ENCODE data around the gene GNA14. TPM values are rescaled to one million over a fixed set of nuclear protein-coding genes. Genes with fewer than 3 reads are reported as not detected.
A peak's percentile ranks its signal among the peaks of the same experiment; 100 is the strongest.
"Not testable (repeated sequence)": the region's sequence is repeated elsewhere in the genome, so short reads cannot be mapped to it uniquely, and the experiment has no call there.

Gene GNA14
- total and polyA plus RNA-seq, 2 of the 8 experiments (the other 6 are each of a cell fraction or from before 2014, with no cell fraction given): 3.4 to 6.3 TPM

DNA sequence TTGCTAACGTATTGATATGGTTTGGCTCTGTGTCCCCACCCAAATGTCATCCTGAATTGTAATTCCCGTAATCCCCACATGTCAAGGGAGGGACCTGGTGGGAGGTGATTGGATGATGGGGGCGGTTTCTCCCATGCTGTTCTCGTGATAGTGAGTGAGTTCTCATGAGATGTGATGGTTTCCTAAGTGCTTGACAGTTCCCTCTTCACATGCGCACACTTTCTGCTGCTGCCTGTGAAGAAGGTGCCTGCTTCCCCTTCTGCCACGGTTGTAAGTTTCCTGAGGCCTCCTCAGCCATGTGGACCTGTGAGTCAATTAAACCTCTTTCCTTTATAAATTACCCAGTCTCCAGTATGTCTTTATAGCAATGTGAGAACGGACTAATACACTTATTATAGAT lies 207.0 kb downstream of the GNA14 start:
- H3K56ac ChIP-seq (replicated peaks; ENCODE audit: insufficient read length, low read depth, low read length); H2BK12ac ChIP-seq (ENCODE audit: low read depth, low read length); H3K23ac ChIP-seq (ENCODE audit: insufficient read length); H2BK20ac ChIP-seq (ENCODE audit: low read length); H3K36me3 ChIP-seq (ENCODE audit: control insufficient read depth in 2 of 4, insufficient read depth in 4 of 4, low read length in 3 of 4); H2BK15ac ChIP-seq (ENCODE audit: low read length); H2AFZ ChIP-seq (ENCODE audit: low read length); H3K23me2 ChIP-seq (ENCODE audit: low read depth, low read length); H4K91ac ChIP-seq (replicated peaks; ENCODE audit: insufficient read length, low read length); DNase-seq (ENCODE audit: low read depth in 1 of 2, low spot score in 2 of 2); H3K79me2 ChIP-seq (ENCODE audit: control insufficient read depth in 1 of 2, insufficient read depth in 2 of 2, low read length in 2 of 2); H2AK5ac ChIP-seq (ENCODE audit: low read depth, low read length); H3K9ac ChIP-seq (replicated peaks in 1 of 4; ENCODE audit: extremely low read depth in 1 of 4, low read depth in 3 of 4, low read length in 3 of 4); H3K4ac ChIP-seq (replicated peaks; ENCODE audit: insufficient read length, low read depth, low read length); H3K79me1 ChIP-seq (ENCODE audit: low read depth, low read length); H3K4me1 ChIP-seq (replicated peaks in 1 of 4; ENCODE audit: control insufficient read depth in 3 of 4, insufficient read depth in 4 of 4, low read length in 3 of 4); H3K4me3 ChIP-seq (ENCODE audit: extremely low read depth in 1 of 4, insufficient read depth in 2 of 4, low read depth in 3 of 4, low read length in 4 of 4); H3K4me2 ChIP-seq (ENCODE audit: insufficient read depth in 1 of 2, low read depth in 2 of 2, low read length in 2 of 2); H4K20me1 ChIP-seq (replicated peaks in 1 of 2; ENCODE audit: control insufficient read depth in 1 of 2, insufficient read depth in 2 of 2, low read length in 2 of 2); H2BK120ac ChIP-seq (replicated peaks; ENCODE audit: low read depth, low read length); H3K14ac ChIP-seq (ENCODE audit: insufficient read length); H3K18ac ChIP-seq (ENCODE audit: extremely low read depth, low read length); H4K8ac ChIP-seq (ENCODE audit: extremely low read depth, insufficient read depth, low read length); H4K5ac ChIP-seq (ENCODE audit: insufficient read length, low read depth, low read length); FAIRE-seq; H3K9me3 ChIP-seq (ENCODE audit: insufficient read depth in 2 of 2, low read depth in 1 of 2, low read length in 1 of 2); H3K27ac ChIP-seq (ENCODE audit: low read depth, low read length); H2BK5ac ChIP-seq (ENCODE audit: low read depth, low read length); H3K27me3 ChIP-seq (replicated peaks in 1 of 4; ENCODE audit: control insufficient read depth in 3 of 4, extremely low read depth in 1 of 4, insufficient read depth in 3 of 4, low read length in 3 of 4): not testable (repeated sequence)
- peak; percentile 45; the same call in 1 of the 2 replicates for TF ChIP-seq CHD2 (IDR thresholded peaks at IDR 0.05; ENCODE audit: low read length)
- ChIA-PET POLR2A (ENCODE audit: partially characterized antibody) (interaction anchor here (1.5 to 1.9 kb wide), 2 partner anchors 16 to 19 kb away, joined by 3 to 4 read pairs; no protein-coding TSS in a partner anchor), CTCF (ENCODE audit: partially characterized antibody) (interaction anchor here (0.6 to 20.5 kb wide), 6 partner anchors 15 to 594 kb away, joined by 3 to 384 read pairs (median 3); no protein-coding TSS in a partner anchor)
- 70% methylated on average over 7 of the region's 7 CpGs; no CpG with 5 or more reads in 1 of the 2 experiments for WGBS, 2 experiments (ENCODE audit: extremely low coverage in 1 of 2, insufficient coverage in 1 of 2, insufficient read length in 1 of 2, insufficient replicate concordance in 2 of 2, low coverage in 1 of 2, low lambda C conversion rate in 2 of 2, missing lambda C conversion rate in 1 of 2)

Measured in H1 (cell line).